Right atrium auricular region (tissue), 2 donors: ENCODE results near the gene ATP13A2. TPM values are rescaled to one million over a fixed set of nuclear protein-coding genes. Genes with fewer than 3 reads are reported as not detected.

Experiments
- DNase-seq: peaks from one replicate; pipeline ENCODE4 v3.0.0-alpha.2; 2019; ENCODE audit warnings: low spot score
- H3K27ac ChIP-seq, 2 donors: fragments of 200-600 bp; sonication (generic); 1 replicate in 1 of 2; 2 replicates in 1 of 2; pipeline ENCODE4 v1.5.1; 2016 to 2019
- H3K27me3 ChIP-seq, 2 donors: fragments of 200-600 bp; sonication (generic); one replicate each; pipeline versions ENCODE4 v1.5.1 to v1.6.0; 2017 to 2019
- H3K36me3 ChIP-seq: fragments of 200-600 bp; sonication (generic); one replicate; pipeline ENCODE4 v1.5.1; 2016
- H3K4me1 ChIP-seq, 2 donors: fragments of 200-600 bp; sonication (generic); one replicate each; pipeline versions ENCODE4 v1.5.1 to v1.6.0; 2017 to 2019
- H3K4me3 ChIP-seq, 2 donors: fragments of 200-600 bp; sonication (generic); 1 replicate in 1 of 2; 2 replicates in 1 of 2; pipeline ENCODE4 v1.5.1; 2017 to 2019; ENCODE audit warnings: mild to moderate bottlenecking in 1 of 2, moderate library complexity in 1 of 2
- H3K9me3 ChIP-seq, 2 donors: fragments of 200-600 bp; sonication (generic); one replicate each; pipeline ENCODE4 v1.5.1; 2019
- CTCF ChIP-seq, 2 donors: fragments of 200-600 bp; sonication (generic); IDR thresholded peaks; one replicate each; pipeline ENCODE4 v1.5.1; 2019; ENCODE audit warnings: antibody characterized with exemption in 2 of 2
- total RNA-seq, 2 donors: library from RNA; depleted of rRNA; stranded (reverse); fragments of >200 nt; gene quantifications; one replicate each; pipeline ENCODE4 v1.1.0, GENCODE V29; 2016

The ATP13A2 gene
- total RNA-seq, 2 donors from 2014 or later = 13.6 to 24.2 TPM

- peaks cover 80% of the 10 kb centered on the region for H3K36me3 ChIP-seq
- DNase-seq = no peak
- TF ChIP-seq CTCF (IDR thresholded peaks at IDR 0.05) = no peak
Measured at GRCh38 chr1:17039522-17039921, 27.8 kb upstream of the ATP13A2 start.

GRCh38 chr1:17033481-17033880, 21.8 kb upstream of the ATP13A2 start:
- TF ChIP-seq CTCF (IDR thresholded peaks at IDR 0.05) = no peak
- Histone ChIP-seq H3K4me1 (no peaks in the 10 kb centered on the region), H3K4me3 (no peak overlapping the region), H3K36me3 (peaks cover 78% of the 10 kb centered on the region), H3K27me3 (no peaks in the 10 kb centered on the region), H3K27ac (no peak overlapping the region), H3K9me3 (no peaks in the 10 kb centered on the region)
- no peak for DNase-seq

More at GRCh38 chr1:17039522-17039921, 27.8 kb upstream of the ATP13A2 start:
- Histone ChIP-seq H3K4me3 (no peak overlapping the region), H3K27ac (no peak overlapping the region), H3K9me3 (no peaks in the 10 kb centered on the region), H3K27me3 (no peaks in the 10 kb centered on the region), H3K4me1 (no peaks in the 10 kb centered on the region)

- H3K36me3 ChIP-seq = peaks cover 86% of the 10 kb centered on the region
- no peak for DNase-seq
- TF ChIP-seq CTCF (IDR thresholded peaks at IDR 0.05) = no peak
- H3K4me1 ChIP-seq = no peaks in the 10 kb centered on the region
- H3K4me3 ChIP-seq = no peak overlapping the region
- no peaks in the 10 kb centered on the region for H3K9me3 ChIP-seq
- no peak overlapping the region for H3K27ac ChIP-seq
- H3K27me3 ChIP-seq = no peaks in the 10 kb centered on the region
Measured at GRCh38 chr1:17032741-17033140, 21.0 kb upstream of the ATP13A2 start.

- no peaks in the 10 kb centered on the region for H3K27me3 ChIP-seq
- TF ChIP-seq CTCF (IDR thresholded peaks at IDR 0.05) = no peak
- peaks cover 86% of the 10 kb centered on the region for H3K36me3 ChIP-seq
- H3K4me1 ChIP-seq = no peaks in the 10 kb centered on the region
- DNase-seq = no peak
- no peaks in the 10 kb centered on the region for H3K9me3 ChIP-seq
- H3K4me3 ChIP-seq = no peak overlapping the region
- H3K27ac ChIP-seq = no peak overlapping the region
Measured at GRCh38 chr1:17031436-17031835, 19.7 kb upstream of the ATP13A2 start.

GRCh38 chr1:17030206-17030605, 18.5 kb upstream of the ATP13A2 start:
- no peak for TF ChIP-seq CTCF (IDR thresholded peaks at IDR 0.05)
- no peak for DNase-seq
- no peaks in the 10 kb centered on the region for H3K9me3 ChIP-seq
- H3K27ac ChIP-seq = no peak overlapping the region
- H3K36me3 ChIP-seq = peaks cover 88% of the 10 kb centered on the region
- no peaks in the 10 kb centered on the region for H3K27me3 ChIP-seq
- H3K4me3 ChIP-seq = no peak overlapping the region
- no peaks in the 10 kb centered on the region for H3K4me1 ChIP-seq

- no peaks in the 10 kb centered on the region for H3K9me3 ChIP-seq
Measured at GRCh38 chr1:17028662-17029188, 17.0 kb upstream of the ATP13A2 start.

More at GRCh38 chr1:17028662-17029188, 17.0 kb upstream of the ATP13A2 start:
- Histone ChIP-seq H3K36me3 (peaks cover 96% of the 10 kb centered on the region), H3K27ac (no peak overlapping the region), H3K4me1 (no peaks in the 10 kb centered on the region), H3K4me3 (no peak overlapping the region), H3K27me3 (no peaks in the 10 kb centered on the region)
- no peak for DNase-seq
- no peak for TF ChIP-seq CTCF (IDR thresholded peaks at IDR 0.05)
